Mesothelial cell of epicardium (in vitro differentiated cells): Measurements from ENCODE around the gene PAQR4. TPM values are rescaled to one million over a fixed set of nuclear protein-coding genes. Genes with fewer than 3 reads are reported as not detected.
A peak's percentile ranks its signal among the peaks of the same experiment; 100 is the strongest.

Experiments used
- DNase-seq, 2 experiments: peaks; one replicate each; pipeline ENCODE4 v3.0.0; 2021; ENCODE audit warnings: low spot score in 2 of 2; ENCODE audit not compliant: unreplicated experiment in 2 of 2
- H3K27ac Mint-ChIP-seq: 2 replicates; pipeline ENCODE4 v1.8.0; 2021; ENCODE audit warnings: mixed read lengths
- H3K27me3 Mint-ChIP-seq: 2 replicates; pipeline ENCODE4 v1.8.0; 2021; ENCODE audit warnings: low read depth, mixed read lengths
- H3K36me3 Mint-ChIP-seq: 2 replicates; pipeline ENCODE4 v1.8.0; 2021; ENCODE audit warnings: mixed read lengths
- H3K4me1 Mint-ChIP-seq: 2 replicates; pipeline ENCODE4 v1.8.0; 2021; ENCODE audit warnings: mixed read lengths
- H3K4me3 Mint-ChIP-seq: 2 replicates; pipeline ENCODE4 v1.8.0; 2021; ENCODE audit warnings: mild to moderate bottlenecking, moderate library complexity, mixed read lengths
- H3K9me3 Mint-ChIP-seq: 2 replicates; pipeline ENCODE4 v1.8.0; 2021; ENCODE audit warnings: mixed read lengths
- CTCF ChIP-seq: fragments of 200-600 bp; sonication (generic); IDR thresholded peaks from one replicate; pipeline ENCODE4 v1.5.0; 2021; ENCODE audit warnings: antibody characterized with exemption; ENCODE audit not compliant: unreplicated experiment
- total RNA-seq: library from RNA; stranded (reverse); gene quantifications from 3 replicates; pipeline ENCODE4 v1.2.1, GENCODE V29; 2021

The PAQR4 gene
- total RNA-seq, 1 donor from 2014 or later, result 10.1 TPM

GRCh38 chr16:2977440-2977839, 8.3 kb downstream of the PAQR4 start:
- Mint-ChIP-seq H3K27ac (no peak overlapping the region), H3K27me3 (no peaks in the 10 kb centered on the region), H3K4me3 (no peak overlapping the region), H3K4me1 (peaks cover 24% of the 10 kb centered on the region), H3K9me3 (no peaks in the 10 kb centered on the region), H3K36me3 (no peaks in the 10 kb centered on the region)
- no peak for DNase-seq
- no peak for TF ChIP-seq CTCF

DNA sequence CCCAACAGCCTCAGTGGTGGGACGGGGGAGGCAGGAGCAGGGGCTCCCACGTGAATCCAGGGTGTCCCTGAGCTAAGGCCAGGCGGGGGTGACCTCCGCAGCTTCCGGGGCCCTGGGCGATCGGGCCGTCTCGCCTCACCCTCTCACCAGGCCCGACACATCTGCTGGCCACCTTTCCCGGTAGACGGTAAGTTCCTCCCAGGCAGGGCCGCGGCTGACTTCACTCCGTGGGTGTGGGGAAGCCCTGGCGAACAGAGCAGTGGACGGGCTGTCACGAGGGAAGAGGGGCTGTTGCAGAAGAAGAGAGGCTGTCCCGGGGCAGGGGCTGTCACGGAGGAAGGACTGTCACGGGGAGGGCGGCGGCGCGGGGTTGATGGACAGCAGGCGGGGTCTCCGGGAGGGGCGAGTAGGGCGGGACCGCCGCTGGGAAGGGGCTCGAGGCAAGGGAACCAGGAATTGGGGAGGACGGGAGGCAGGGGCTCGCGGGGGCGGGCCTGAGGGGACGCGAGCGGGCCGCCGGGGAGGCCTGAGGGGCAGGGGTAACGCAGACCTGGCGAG, 10.6 kb downstream of the PAQR4 start:
- DNase-seq, result no peak
- Mint-ChIP-seq H3K4me1 (peaks cover 20% of the 10 kb centered on the region), H3K27me3 (peaks cover 2% of the 10 kb centered on the region), H3K9me3 (no peaks in the 10 kb centered on the region), H3K27ac (peak overlapping the region; percentile 72), H3K36me3 (no peaks in the 10 kb centered on the region), H3K4me3 (peak overlapping the region; percentile 74)
- no peak for TF ChIP-seq CTCF

- H3K4me1 Mint-ChIP-seq, result peaks cover 20% of the 10 kb centered on the region
- peak; percentile 93 to 97 for DNase-seq
- H3K36me3 Mint-ChIP-seq, result no peaks in the 10 kb centered on the region
- peak within 1 kb of the TSS; percentile 75 for H3K4me3 Mint-ChIP-seq
- peaks cover 2% of the 10 kb centered on the region for H3K27me3 Mint-ChIP-seq
- peak within 1 kb of the TSS; percentile 87 for H3K27ac Mint-ChIP-seq
- TF ChIP-seq CTCF, result no peak
- no peaks in the 10 kb centered on the region for H3K9me3 Mint-ChIP-seq
Measured at GRCh38 chr16:2980227-2981176, 11.4 kb downstream of the PAQR4 start, which contains the start of gene PKMYT1. Gene PKMYT1 (minus strand): TSS chr16:2980446. CDS start chr16:2979657, 789 bp downstream.

GRCh38 chr16:2981177-2981898, 12.2 kb downstream of the PAQR4 start:
- no peak for TF ChIP-seq CTCF
- H3K9me3 Mint-ChIP-seq, result no peaks in the 10 kb centered on the region
- peak overlapping the region; percentile 75 for H3K4me3 Mint-ChIP-seq
- H3K27ac Mint-ChIP-seq, result peak overlapping the region; percentile 87
- peaks cover 20% of the 10 kb centered on the region for H3K4me1 Mint-ChIP-seq
- H3K36me3 Mint-ChIP-seq, result no peaks in the 10 kb centered on the region
- no peak for DNase-seq
- H3K27me3 Mint-ChIP-seq, result peaks cover 2% of the 10 kb centered on the region

DNA sequence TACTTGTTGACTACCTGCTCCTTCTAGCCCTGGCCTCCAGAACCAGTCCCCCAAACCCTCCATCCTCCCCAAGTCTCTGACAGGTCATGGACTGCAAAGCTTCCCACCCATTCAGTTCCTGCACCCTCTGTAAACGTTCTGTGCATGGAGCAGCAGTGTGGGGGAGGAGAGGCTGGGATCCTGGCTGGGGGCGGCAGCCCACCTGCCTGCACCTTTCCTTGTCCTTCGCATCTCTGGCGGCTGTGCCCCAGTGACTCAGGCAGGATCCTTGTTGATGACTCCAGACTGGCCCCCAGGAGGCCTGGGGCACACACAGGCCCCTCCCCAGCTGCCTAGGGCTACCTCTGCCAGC, 12.7 kb downstream of the PAQR4 start:
- H3K4me3 Mint-ChIP-seq, result peak overlapping the region; percentile 75
- no peak for DNase-seq
- H3K36me3 Mint-ChIP-seq, result no peaks in the 10 kb centered on the region
- TF ChIP-seq CTCF, result no peak
- peaks cover 2% of the 10 kb centered on the region for H3K27me3 Mint-ChIP-seq
- H3K9me3 Mint-ChIP-seq, result no peaks in the 10 kb centered on the region
- H3K4me1 Mint-ChIP-seq, result peaks cover 23% of the 10 kb centered on the region
- peak overlapping the region; percentile 87 for H3K27ac Mint-ChIP-seq
